ENCODE measurements around the gene TRNAU1AP.

DNA sequence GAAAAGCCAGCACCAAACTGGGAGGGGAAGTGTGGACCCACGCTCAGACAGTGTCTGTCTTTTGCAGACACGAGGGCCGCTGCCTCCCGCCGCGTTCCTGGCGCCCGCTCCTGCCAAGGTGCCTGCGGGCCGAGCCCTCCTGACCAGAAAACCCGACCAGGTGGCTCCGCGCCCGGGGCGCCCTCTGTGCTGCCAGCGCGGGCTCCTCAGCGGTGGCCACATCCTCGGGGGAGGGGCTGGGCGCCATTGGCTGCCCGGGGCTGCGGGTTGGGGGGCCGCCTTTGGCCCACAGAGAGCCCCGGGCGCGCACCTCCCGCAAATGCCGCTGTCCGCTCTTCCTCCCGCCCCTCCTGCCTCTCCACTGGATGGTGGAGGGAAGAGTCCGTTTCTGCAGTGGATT is 22.4 kb upstream of the TRNAU1AP start:
- no peak for TF ChIP-seq CTCF (IDR thresholded peaks at IDR 0.05 in 4 of 5, conservative IDR thresholded peaks at IDR 0.05 in 1 of 5)
- no peak for TF ChIP-seq POLR2A (IDR thresholded peaks at IDR 0.05)

All from gastrocnemius medialis (tissue), 4 donors.